NCI-H2081 (cell line): ENCODE data around the gene UNC13C.

Experiments used
- DNase-seq, 2 experiments: peaks; one replicate each; lab custom pipeline; 2025; lab: John Stamatoyannopoulos, UW

UNC13C gene

DNA sequence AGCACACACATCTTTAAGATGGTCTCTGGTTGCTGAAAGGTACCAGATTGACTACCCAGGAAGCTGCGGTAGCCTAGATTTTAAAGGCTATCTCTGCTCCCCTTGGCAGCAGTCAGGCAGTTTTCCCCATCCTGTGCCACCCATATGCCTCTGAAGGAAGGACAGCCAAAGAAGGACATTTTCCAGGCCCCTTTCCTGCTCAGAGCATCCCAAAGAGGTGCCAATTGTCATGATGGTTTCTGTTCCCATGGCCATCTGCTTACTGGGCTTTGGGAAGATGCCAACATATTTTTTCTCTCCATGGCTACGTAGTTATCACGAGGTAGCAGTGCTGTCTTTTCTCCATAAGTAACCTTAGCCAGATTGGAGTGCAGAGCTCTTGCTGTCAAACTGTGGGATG is 39.7 kb downstream of the UNC13C start:
- DNase-seq = no peak

DNA sequence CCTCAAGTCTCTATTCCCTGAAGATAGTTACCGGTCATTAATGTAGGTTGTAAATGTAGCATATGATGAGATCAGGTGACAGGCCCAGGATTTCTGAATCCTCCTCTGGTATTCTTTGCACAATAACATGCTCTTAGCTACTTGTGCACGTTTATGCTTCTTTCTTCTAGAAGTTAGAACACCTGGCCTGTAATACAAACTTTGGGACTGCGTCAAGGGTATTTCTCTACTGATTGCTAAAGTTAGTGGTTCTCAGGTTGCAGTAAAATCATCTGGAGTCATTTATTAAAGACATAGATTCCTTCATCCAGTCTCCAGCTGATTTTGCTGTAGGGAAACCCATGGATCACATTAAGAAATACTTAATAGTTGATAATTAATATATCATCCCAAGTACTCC is 48.0 kb downstream of the UNC13C start:
- DNase-seq = no peak

DNA sequence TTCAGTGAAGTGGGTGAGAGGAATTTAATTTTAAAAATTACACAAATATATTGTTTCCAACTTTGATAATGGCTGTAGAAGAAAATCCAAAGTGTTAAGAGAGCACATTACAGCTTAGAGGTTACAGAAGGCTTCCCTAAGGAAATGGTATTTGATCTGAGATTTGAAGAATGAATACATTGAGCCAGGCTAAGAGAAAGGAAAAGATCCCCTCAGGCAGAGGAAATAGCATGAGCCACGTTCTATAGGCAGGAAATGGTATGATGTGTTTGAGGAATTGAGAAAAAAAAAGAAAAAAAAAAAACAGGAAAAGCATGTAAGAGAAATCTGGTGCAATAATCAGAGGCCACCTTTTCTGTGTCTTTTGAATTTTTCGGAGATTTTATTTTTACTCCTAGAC is 48.6 kb downstream of the UNC13C start:
- no peak for DNase-seq

DNA sequence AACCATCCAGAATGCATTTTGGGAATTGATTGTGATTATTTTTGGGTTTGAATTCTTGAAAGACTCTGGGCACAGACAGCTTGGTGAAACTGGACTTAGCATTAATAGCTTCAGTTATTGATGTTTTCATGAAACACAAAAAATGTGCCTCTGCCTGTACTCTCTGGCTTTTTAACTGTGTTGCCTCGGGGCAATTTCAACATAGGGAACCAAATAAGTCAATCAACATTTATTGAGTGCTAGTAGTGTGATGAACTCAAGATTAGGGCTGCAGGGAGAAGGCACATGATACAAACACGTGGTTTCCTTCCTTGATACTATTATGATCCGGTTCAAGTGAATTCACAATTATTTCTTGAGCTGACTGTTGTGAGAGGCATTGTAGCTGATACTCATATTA is 50.8 kb downstream of the UNC13C start:
- DNase-seq = no peak

DNA sequence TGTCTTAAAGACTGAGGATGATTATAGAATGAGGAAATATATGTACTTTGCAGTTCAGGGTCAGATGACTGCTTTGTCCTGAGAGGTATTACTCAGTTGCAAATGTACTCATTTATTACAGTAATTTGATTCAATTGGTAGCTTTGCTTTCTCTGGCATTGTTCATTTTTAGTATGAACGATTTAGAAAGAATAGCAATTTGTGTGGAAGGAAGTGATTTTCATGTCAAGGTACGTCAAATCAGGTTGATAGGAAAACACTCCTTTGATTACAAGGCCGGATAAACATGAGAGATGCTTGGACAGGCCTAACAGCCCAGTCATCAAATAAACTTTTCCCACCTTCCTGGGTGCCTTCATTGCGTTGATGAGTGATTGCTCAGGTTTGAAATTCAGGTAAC is 53.8 kb downstream of the UNC13C start:
- DNase-seq = no peak

DNA sequence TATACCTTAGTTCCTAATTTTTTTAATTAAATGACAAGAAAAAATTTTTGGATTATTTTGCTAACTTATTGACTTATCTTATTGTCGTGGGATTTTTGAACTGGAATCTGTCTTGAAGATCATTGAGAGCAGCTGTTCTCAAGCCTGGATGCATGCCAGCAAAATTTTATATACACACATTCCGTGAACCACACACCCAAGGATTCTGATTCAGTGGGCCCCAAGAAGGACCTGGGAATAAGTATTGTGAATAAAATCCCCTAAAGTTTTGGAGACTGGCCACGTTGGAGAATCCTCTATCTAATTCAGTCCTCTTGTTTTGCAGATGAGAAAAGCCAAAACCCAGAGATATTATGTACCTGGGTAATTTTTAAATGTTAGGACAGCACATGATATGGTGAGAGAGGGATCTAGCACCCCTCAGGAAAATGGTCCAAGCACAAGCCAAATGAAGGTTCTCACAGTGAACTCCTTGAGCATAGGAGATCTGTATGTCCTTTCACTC is 55.2 kb downstream of the UNC13C start:
- no peak for DNase-seq

DNA sequence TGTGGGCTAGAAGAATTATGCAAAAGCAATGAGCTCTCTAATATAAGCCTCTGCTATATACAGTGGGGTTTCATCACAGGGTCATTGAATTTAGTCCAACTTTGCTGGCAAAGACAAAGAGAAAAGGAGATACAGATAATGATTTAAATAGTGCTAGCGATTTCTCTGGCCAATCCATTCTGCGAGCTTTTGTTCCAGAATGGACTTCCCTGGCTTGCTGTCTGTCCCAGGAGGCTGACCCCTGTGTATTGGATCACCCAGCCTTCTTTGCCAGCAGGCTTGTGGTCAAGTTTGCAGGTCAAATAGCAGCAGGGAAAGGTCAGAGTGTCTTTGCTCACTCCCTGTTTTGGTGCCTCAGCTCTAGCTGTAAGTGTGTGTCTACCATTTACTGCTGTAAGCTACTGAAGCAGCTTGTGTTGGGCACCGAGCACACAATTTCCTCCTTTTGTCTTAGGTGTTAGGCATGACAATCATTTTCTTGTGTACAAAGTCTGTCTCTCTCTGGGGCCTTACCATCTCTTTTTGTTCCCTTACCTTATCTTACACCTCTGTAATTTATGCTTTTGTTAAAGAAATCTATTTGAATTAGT is 55.7 kb downstream of the UNC13C start:
- no peak for DNase-seq

DNA sequence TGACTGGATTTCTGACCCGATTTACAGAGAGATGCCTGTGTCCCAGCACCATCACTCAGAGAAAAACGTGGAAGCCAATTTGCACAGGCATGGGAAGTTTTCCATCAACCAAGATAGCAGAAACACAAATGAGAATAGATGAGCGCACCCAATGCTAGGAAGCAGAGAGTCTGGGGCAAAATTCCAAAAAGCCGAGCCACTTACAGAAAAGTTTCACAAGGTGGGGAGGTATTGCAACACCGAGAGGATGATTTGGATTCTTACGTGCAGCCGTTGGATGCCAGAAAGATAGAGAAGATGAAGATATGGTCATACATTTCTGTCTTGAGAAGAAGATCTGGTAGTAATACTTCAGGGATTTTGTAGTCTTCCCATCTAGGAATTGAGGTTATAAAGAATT is 57.4 kb downstream of the UNC13C start:
- DNase-seq = no peak

DNA sequence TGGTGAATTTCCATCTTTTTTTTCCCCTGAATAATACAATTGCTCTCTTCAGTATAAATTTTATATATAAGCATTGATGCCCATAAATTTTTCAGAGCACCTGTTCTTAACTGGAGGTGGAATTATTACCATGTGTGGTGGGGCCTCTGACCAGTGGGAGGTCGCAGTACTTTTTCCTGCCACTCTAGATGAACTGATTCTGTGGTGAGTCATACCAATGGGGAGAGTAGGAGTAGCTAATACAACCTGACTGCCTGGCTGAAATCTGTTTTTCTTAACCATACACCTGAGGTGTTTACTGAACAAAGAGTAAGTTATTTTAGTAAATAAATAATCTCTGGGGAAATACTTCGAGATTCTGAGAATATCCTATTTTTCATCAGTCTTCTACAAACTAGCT is 67.2 kb downstream of the UNC13C start:
- DNase-seq = no peak

DNA sequence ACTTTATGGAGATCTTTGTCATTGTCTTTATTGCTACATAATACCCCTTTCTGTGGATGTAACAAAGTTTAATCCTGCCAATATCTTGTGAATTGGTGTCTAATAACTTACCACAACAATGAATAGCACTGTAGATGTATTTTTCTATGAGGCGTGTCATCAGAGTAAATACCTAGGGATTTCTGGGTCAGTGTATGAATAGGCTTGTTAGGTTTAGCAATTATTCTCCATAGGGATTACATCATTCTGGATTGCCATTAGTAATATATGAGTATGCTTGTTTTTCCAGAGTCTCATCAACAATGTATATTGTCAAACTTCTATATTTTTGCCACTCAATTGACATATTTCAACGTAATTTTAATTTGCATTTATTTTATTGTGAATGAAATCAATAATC is 67.9 kb downstream of the UNC13C start:
- DNase-seq = no peak

DNA sequence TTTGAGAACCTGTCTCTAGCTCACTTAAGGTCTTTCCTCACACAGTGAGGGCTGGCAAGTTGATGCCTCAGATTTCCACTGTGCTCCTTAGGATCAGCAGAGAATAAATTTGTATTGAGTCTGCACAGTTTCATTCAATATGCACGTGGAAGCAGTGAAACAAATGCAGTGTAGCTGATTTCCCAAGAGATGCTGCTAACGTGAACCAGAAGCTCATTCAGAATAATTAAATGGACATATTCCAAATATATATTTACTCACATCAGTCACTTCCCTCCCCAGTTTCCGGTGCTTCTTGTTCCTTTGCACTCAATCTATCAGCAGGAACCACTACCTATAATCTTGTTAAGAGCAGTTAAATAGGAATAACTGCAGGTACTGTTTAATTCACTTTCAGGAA is 86.1 kb downstream of the UNC13C start:
- peak in 1 of 2 experiments; percentile 4 for DNase-seq

DNA sequence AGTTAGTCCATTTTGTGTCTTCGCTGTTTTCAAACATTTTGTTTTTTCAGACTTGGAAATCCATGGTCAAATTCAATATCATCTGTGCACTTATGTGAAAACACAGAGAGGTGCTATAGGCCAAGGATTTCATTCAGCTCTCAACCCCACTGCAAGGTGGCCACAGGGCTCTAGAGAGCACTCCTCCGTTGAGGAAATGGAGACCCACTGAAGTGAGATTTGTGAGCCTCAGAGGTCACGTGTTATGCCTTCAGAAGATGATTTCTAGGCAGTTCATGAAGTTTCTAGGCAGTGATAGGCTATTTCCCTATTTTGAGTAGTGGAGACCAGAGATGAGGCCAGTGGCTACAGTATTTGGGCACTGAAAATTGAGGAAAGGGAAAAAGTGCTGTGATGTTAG is 88.2 kb downstream of the UNC13C start:
- no peak for DNase-seq

DNA sequence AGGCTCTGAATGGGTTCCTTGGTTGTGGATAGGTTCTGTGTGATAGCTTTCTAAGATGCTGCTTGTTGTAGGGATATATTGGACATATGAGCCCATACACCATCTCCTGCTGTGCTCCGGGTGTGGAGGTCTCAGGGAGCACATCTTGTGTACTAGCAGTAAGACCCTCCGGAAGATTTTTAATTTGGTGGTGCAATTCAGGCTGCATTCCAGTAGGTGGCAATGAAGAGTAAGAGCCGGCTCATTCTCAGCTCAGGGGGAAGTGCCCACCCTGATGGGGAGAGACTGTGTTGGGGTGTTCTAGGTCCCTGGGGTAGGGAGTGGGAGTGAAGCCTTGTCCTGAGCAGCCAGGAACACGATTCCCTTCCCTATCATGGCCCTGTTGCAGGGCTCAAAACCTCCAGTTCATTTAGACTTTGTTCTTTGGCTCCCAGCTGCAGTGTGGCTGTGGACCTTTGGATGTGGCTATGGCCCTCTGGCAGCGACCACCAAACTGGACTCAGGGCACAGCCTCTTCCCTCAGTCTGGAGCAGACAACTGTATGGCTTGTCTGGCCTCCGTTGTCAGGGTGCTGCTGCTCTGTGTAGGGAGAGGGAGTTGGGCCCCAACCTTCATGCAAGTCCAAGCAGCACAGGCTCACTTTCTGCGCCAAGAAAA is 104.7 kb downstream of the UNC13C start:
- peak in 1 of 2 experiments; percentile 1 for DNase-seq

DNA sequence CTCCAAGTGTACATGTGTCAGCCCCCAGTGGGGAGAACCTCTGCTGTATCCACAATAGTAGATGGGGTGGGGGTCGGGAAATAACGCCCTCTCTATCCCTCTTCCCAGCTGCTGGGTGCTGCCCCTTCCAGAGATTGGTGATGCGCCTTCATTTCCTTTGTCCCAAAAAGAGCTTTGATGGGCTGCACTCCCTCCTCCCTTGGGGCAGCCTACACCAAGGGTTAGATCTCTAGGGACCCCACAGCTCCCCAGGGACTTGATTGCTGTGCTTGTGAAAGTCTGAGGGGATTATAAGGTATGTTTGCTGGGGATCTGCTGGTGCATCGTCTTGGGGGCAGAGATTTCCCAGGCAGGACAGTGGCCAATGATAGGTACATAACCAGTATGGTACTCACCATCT is 105.3 kb downstream of the UNC13C start:
- DNase-seq = no peak

DNA sequence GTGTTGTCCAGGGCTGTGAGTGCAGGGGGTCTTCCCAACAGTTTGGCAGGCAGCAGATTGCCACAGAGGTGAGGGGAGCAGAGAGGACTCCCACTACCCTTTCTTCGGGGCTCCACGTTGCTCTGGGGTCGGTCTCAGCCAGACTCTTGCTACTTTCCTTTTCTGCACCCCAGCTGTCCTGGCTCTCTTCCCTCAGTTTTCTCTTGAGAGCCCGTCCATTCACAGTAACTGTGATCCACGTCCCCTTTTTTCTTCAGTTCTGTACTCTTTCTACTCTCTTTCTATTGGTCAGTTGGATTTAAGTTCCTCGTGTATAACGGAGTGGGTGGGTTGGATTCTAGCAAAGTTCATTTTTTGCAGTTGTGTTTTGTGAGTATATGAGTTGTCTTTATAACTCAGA is 105.8 kb downstream of the UNC13C start:
- no peak for DNase-seq

DNA sequence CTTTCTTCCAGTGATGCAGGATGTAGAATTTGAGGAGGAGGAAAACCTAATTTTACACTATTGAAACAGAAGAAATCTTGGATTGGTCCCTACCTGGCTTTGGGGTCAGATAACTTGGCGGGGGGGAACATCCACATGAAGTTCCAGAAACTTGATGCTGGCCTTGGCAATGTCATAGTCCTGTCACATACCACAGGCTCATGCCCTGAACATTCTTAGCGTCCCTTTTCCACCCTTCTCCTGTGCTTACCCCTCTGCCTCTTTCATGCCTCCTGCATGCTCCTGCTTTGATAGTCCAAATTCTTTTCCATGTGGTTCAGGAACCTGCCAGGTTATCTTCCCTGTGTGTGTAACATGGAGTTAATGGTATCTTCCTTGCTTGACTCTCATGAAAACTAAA is 110.6 kb downstream of the UNC13C start:
- DNase-seq = no peak

DNA sequence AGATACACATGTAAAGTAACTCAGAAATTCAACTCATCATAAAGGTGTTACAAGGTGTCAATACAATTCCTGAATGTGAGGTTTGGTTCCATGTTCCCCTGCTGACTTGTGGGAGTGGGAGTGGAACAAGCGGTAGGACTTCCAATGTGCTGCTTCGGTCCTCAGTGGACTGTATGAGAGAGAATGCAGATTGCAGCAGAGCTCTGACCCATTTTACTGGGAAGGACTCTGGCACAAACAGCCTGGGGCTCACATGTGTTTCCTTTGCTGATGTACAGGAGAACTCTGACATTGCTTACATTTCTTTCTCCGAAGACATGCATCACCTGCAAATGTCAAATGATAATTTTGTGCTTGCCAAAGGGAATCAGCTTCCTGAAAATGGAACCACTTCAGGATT is 111.5 kb downstream of the UNC13C start:
- DNase-seq = no peak

DNA sequence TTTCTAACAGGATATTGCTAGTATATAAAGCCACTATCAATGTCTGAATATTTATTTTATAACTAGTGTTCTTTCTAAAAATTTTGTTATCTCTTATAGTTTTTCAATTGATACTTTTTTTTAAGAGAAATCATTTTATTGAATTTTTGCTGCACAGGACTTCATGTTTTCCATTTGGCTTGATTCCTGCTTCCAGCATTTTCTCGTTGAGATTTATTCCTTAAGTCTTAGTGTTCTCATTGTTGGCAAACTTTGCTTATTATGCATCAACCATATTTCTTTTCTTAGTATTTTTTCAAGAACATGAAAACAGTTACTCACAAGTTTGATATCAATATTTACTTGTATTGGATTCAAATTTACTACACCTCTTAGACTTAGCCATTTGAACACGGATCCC is 113.4 kb downstream of the UNC13C start:
- no peak for DNase-seq

DNA sequence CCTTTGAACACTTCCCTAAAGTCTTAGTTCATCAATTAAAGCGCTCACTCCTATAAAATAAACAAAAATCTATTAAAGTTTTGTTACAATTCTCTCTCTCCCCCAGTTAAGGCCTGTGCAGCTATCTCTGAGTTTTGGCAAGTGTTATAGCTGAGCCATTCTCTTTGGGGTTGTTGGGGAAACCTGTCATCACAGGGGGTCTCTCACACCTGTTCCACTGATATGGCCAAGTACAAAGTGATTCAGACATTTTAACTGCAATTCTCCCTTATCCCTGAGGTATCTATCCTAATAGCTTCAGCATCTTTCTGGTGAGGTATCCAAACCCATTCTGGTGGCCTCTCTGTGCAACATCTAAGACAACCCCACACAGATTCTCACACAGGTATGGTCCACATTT is 116.4 kb downstream of the UNC13C start:
- DNase-seq = no peak

DNA sequence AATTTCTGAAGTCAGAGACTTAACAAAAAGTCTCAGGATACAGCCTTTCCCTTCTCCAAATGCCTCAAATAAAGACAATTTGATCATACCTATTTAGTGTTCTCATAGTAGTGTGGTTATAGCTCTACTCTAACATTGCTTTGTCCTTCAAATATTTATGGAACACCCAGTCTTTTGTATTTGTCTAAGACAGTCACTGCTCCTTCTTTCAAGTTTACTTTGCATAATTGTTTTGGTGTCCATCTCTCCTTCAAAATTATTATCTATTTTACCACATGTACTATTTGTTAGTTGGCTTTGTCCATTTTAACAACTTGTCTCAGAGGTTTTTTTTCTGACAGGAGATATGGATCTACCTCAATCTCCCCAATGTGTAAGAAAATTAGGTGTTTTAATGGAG is 118.8 kb downstream of the UNC13C start:
- DNase-seq = no peak

DNA sequence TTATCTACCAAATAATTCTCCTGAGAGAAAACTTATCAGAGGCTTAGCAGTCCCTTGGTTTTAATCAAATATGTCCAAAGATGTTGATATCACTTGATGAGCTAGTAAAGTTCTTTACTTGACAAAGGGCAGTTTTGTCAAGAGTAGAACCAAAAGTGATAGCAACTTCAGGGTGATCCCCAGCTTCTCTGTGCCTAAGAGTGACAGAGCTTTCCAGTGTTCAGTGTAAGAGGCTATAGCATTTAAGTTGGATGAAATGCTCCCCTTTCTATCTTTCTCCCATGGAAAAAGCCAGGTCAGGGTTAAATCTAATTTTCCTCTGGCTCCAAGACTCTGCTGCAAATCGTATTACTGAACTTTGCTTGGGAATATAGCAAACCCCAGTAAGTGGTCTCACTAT is 120.8 kb downstream of the UNC13C start:
- no peak for DNase-seq

DNA sequence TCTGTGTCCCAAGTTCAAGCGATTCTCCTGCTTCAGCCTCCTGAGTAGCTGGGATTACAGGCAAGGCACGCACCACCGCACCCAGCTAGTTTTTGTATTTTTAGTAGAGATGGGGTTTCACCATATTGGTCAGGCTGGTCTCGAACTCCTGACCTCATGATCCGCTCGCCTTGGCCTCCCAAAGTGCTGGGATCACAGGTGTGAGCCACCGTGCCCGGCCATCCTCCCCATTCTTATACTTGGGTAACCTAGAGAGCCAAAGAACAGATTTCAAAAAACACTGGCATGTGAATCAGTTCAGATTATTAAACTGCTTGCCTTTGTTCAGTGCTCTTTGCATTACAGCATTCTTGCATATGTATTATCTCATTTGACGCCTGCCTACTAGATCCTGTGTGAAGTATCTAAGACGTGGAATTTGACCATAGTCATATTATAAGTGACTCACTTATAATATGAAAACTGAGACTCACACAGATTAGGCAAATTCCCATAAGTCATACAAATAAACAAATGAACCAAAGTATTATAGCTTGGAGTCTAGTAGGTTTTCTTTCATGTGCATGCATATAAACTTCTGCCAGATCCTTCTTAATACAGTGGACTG is 123.5 kb downstream of the UNC13C start:
- DNase-seq = no peak

DNA sequence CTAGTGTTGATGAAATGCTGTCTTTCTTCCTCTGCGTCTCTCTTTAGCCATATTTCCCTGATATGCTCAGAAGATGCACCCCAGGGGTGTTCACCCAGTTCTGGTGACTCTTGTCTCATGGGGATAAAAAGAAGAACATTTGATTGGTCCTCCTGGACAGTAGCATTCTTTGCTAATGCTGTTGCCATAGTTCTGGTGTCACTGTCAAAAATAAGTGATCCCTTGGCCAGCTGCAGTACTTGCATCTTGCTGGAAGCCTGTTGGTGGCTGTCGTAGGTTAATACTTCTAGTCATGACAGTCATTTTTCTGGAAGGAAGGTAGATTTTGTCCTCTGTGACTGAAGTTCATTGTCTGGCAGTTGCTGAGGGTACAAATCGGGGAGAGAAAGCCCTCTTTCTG is 124.5 kb downstream of the UNC13C start:
- no peak for DNase-seq

DNA sequence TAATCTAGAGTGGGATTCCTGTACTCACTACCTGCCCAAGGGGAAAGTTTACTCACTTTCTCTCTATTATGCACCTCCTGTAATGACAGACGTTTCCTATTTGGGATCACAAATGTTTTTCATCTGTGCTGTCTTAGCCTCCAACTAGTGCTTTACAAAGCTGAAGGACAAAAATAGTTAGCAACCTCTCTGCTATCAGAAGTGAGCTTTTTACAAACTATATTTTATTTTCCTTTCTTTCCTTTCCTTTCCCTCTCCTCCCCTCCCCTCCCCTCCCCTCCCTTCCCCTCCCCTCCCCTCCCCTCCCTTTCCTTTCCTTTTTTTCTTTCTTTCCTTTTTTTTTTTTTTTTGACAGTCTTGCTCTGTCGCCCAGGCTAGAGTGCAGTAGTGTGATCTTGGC is 130.8 kb downstream of the UNC13C start:
- no peak for DNase-seq
